GM18951 (cell line): Measurements from ENCODE around the gene FSD1L.
"Not testable (repeated sequence)": the region's sequence is repeated elsewhere in the genome, so short reads cannot be mapped to it uniquely, and the experiment has no call there.

Experiments used
- POLR2A ChIP-seq: IDR thresholded peaks from 4 replicates; pipeline ENCODE4 v1.6.1; 2011; ENCODE audit warnings: mild to moderate bottlenecking; ENCODE audit not compliant: insufficient read length, insufficient read depth; ENCODE audit errors: extremely low read depth
- in situ Hi-C: fragments of 300-500 bp; cut with MboI; formaldehyde crosslinking; loops from one replicate; pipeline ENCODE4 v1.12.0; 2022; ENCODE audit warnings: low sequenced_read_pairs, mixed read lengths, inconsistent platforms; ENCODE audit not compliant: unreplicated experiment

Gene FSD1L

DNA sequence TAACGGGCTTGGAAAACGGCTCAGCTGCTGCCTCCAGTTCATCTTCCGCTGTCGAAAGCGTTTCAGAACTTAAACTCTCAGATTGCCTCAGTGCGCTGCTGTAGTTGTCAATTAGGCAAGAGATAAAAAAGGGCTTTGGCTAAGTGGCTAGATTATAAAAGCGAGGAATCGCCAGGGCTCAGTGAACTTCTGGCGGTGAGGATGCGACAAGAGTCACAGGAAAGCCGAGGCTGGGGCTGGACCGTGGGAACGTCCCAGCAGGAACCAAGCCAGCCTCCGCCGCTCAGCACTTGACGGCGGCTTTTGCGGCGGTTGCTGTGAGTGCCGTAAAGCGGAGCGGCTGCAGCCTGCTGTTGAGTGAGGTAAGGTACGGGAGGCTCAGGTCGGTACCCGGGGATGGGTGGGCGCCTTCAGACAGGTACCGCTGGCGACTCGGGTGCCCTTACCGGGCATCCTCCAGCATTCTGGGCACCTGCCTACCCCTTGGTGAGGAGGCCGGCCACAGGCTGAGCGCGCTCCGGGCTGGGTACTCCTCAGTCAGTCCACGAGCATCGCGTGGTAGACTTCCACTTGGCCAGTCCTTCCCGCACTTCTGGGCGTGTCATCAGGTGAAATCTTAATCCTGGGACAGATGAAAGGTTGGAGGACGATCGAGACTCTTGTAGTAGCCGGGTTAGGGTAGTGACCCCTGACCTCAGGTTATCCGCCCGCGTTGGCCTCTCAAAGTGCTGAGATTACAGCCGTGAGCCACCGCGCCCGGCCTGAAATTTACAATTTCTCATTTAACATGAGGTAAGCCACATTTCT lies 110.2 kb downstream of the FSD1L start, which contains the start of gene FKTN:
Gene FKTN, plus strand, starts transcription at position 328 of the 807 bp plus-strand sequence. CDS start 16,902 bp downstream, outside the sequence.
- in situ Hi-C loops, result no loop called here
- TF ChIP-seq POLR2A, result peak; percentile 92

DNA sequence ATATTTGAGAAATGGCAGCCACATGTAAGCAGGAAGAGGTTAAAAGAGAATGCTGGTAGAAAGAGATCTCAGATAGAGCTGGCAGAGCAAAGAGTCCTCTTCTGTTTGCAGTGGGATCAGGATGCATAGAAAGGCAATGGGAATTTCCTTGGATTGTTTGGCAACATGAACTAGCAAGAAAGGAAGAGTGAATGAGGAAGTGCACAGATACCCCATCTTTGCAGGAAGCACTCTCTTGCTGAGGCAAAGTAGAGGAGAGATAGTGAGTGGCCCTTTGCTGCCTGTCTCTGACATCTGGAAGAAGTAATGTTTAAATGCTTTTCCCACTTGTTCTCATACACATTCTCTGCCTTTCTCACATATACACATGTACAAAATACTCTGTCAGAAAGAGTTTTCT lies 124.6 kb downstream of the FSD1L start:
- in situ Hi-C loops, result no loop called here
- TF ChIP-seq POLR2A, result no peak

DNA sequence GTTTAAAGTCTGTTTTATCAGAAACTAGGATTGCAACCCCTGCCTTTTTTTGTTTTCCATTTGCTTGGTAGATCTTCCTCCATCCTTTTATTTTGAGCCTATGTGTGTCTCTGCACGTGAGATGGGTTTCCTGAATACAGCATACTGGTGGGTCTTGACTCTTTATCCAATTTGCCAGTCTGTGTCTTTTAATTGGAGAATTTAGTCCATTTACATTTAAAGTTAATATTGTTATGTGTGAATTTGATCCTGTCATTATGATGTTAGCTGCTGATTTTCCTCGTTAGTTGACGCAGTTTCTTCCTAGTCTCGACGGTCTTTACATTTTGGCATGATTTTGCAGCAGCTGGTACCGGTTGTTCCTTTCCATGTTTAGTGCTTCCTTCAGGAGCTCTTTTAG lies 132.1 kb downstream of the FSD1L start:
- in situ Hi-C loops, result not testable (repeated sequence)

DNA sequence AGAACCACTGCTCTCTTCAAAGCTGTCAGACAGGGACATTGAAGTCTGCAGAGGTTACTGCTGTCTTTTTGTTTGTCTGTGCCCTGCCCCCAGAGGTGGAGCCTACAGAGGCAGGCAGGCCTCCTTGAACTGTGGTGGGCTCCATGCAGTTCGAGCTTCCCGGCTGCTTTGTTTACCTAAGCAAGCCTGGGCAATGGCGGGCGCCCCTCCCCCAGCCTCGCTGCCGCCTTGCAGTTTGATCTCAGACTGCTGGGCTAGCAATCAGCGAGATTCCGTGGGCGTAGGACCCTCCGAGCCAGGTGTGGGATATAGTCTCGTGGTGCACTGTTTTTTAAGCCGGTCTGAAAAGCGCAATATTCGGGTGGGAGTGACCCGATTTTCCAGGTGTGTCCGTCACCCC lies 133.7 kb downstream of the FSD1L start:
- in situ Hi-C loops, result not testable (repeated sequence)

DNA sequence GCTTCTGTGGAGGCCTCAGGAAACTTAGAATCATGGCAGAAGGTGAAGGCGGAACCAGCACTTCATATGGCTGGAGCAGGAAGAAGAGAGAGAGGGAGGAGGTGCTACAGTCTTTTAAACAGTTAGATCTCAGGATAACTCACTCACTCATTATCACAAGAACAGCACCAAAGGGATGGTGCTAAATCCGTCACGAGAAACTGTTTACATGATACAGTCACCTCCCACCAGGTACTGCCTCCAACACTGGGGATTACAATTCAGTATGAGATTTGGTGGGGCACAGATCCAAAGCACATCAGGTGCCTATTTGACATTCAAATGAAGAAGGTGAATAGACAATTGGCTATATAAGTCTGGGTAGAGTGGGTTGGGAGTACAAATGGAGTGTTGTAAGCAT lies 145.3 kb downstream of the FSD1L start:
- no peak for TF ChIP-seq POLR2A
- in situ Hi-C loops, result no loop called here
